Measurements from ENCODE around the gene NRP1.

NRP1 gene

DNA sequence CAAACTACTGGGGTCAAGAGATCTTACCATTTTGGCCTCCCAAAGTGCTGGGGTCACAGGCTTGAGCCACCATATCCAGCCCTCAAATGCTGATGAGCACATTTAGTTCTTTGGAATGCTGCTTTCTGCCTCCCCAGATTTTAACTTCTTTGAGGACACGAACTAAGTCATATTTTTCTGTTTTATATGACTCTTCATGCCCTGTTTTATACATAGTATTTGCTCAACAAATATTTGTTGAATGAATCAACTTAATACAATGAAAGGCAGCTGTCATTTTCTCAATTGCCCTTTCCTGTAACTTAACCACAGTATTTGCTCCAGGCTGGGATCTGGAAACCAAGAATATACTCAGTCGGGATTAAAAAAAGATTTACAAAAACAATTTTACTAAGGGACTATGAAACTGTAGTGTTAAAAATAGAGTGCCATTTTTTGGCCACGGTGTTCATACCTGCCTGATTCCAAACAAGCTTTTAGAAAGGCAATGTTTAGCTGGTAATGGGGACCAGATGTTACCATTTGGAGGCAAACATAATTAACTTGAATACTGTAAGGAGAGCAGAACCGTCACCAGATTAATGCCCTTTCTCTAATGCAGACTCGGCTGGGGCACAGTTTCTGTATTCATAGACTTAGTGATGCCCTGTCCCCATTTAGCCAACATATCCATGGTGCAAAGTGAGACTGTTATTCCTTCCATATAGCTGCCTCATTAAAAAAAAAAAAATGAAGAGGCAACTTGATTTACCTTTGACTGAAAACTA is 117.6 kb downstream of the NRP1 start:
- DNase-seq (ENCODE audit: low read depth in 1 of 2, low spot score in 1 of 2) = no peak

DNA sequence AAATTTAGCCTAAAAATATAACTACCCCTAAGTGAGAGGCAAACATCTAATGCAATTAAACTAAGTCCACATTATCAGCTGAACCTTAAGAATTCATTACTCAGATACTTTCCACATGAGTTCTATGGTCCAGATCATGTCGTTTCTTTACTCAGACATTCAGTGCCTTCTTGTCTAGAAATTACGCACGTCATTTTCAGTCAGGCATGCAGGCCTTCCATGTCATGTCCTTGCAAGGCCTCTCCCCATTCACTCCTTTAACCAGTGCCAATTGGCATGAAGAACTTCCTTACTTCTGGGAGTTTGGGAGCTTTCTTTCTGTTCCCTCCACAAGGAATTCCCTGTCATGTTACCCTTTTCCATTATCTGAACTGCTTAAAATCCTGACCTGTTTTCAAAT is 118.8 kb downstream of the NRP1 start:
- DNase-seq (ENCODE audit: low read depth in 1 of 2, low spot score in 1 of 2) = no peak

DNA sequence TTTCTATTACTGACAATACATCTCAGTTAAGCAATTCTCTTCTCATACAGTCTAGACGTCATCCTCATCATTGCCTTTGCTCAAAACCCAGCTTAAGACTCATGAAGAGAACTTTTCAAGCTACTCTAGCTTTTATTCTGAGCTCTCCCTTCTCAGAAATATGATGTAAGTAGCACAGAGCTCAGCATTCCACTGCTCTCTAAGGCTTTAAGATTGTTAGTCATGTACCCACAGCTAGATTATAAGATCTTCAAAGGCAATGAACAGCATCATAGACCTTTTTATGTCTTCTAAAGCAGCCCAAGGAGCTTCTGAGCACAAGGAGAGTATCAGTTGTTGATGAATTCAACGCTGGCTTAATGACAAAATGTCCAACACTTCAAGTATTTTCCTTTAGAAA is 119.3 kb downstream of the NRP1 start:
- DNase-seq (ENCODE audit: low read depth in 1 of 2, low spot score in 1 of 2) = no peak

DNA sequence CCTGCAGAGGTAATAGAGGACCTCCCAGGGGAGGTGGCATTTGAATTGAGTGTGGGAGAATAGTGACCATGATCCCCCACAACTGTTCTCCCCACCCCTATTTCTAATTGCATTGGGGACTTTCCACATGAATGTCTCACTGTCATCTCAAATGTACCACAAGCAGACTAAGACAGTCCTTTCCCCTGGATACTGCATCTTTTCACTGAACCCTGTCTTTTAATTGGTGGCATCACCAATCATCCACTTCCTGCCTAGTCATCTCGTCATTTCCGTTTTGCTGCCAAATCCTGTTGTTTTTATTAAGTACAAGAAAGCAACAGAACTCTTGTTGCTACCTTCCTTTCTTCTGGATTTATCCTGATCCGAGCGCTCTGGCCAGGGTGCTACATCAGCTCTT is 120.3 kb downstream of the NRP1 start:
- no peak for DNase-seq (ENCODE audit: low read depth in 1 of 2, low spot score in 1 of 2)

DNA sequence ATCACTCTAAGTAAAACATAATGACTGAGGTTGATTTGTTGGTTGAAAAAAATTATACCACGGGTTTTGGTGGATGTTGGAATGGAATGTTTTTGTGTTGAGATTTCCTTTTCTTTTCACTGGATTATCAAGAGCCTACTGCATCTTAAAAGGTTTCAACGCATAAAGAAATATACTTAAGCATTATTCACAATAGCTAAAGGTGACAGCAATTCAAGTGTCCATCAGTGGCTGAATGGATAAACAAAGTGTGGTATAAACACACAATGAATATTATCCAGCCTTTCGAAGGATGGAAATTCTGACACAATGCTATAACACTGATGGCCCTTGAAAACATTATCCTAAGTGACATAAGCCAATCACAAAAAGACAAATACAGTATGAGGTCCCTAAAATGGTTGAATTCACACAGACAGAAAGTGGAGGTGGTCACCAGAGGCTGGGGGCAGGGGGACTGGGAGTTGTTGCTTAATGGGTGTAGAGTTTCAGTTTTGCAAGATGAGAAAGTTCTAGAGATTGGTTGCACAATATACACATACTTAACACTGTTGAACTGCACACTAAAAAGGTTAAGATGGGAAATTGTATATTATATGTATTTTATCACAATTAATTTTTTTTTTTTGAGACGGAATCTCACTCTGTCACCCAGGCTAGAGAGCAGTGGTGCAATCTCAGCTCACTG is 122.3 kb downstream of the NRP1 start:
- DNase-seq (ENCODE audit: low read depth in 1 of 2, low spot score in 1 of 2) = no peak

DNA sequence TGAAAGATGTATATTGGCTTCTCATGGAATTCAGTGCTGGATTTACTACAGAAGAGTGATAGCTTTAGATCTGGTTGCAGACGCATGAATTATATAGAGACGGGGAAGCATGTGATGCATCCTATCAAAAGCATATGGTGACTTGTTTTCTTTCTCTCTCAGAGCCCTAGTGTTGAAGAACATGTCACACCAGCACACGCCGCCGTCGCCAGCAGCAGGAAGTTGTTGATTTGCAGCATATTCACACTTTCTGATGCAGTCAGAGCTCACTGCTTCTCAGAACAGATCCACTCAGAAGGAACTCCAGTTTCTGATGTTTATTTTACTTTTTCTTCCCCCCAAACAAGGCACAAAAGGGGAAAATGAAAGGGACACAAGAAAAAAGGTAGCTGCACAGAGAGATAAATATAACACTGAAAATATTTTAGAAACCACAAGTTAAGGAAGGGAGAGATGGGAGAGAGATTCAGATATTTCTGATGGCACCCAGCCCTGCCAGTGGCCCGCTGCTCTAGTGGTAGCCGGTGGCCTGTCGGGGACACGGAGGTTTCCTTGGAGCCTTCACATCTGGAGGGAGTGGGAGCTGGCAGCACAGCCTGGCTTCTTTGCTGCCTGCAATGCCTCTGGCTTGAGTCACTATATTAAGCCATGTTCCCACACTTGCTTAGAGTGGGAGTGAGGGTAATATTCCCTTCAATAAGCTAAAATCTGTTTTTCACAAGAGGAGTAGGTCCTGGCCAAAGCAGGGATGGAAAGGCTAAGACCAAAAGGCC is 123.2 kb downstream of the NRP1 start:
- no peak for DNase-seq (ENCODE audit: low read depth in 1 of 2, low spot score in 1 of 2)

DNA sequence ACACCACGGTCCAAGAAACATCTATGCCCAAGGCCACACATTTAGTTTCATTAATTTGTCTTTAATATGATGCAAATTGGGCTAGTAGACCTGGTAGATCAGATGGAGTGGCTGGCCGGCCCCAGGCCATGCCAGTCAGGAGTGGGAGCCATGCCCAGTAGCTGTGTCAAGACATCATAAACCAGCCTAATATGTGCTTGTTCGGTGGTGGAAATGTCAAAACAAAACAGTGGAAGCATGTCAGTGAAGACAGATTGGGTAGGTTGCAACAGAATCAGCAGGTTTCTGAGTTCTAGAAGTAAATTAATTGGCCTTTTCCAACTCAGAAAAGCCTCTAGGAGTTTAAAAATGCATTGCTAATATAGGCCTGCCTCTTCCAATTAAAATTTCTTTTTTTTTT is 124.7 kb downstream of the NRP1 start:
- no peak for DNase-seq (ENCODE audit: low read depth in 1 of 2, low spot score in 1 of 2)

DNA sequence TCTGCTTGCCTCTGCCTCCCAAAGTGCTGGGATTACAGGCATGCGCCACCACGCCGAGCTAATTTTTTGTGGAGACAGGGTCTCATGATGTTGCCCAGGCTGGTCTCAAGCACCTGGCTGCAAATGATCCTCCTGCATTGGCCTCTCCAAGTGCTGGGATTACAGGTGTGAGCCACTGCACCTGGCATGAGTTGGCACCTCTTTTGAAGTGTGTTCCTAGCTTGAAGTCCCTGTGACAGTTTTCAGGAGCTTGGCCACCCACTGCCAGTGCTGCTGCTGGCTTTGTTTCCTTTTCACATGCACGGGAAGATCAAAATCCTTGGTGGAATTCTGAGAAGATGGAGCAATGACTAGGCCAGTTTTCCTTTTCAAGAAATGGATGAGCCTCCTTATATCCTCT is 126.3 kb downstream of the NRP1 start:
- no peak for DNase-seq (ENCODE audit: low read depth in 1 of 2, low spot score in 1 of 2)

DNA sequence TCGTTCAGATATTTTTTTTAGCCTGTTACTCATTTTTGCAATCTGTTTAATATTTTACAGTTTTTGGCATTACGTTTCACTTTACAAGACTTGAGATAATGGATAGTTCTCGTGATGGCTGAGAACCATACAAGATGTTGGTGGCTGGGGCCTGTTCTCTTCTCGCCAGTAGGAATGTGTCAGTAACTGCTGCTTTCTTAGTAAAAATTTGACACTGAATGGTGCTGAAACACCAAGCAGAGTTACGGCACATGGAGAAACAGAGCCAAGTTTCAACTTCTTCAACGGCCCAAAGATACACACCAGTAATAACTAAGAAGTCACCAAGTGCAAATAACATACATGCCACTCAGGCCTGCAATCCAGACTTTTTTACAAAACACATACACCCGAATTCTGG is 130.4 kb downstream of the NRP1 start:
- DNase-seq (ENCODE audit: low read depth in 1 of 2, low spot score in 1 of 2) = no peak

DNA sequence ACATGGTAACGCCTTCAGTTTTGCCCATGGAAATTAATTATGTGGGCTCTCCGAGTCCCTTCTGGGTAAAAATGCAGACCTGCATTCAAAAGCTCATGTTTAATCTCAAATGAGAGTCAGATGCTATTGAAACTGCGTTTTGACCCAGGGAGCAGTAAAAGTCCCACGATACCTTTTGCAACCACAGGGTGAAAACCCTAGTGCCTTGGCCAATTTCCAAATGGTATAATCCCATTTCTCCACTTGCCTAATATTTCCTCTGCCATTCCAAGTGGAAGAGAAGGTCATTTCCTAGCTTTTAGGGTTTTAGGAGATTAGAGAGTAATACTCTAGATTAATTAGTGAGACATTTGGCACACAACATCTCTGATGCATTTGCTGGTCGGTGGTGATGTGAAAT is 132.5 kb downstream of the NRP1 start:
- no peak for DNase-seq (ENCODE audit: low read depth in 1 of 2, low spot score in 1 of 2)

DNA sequence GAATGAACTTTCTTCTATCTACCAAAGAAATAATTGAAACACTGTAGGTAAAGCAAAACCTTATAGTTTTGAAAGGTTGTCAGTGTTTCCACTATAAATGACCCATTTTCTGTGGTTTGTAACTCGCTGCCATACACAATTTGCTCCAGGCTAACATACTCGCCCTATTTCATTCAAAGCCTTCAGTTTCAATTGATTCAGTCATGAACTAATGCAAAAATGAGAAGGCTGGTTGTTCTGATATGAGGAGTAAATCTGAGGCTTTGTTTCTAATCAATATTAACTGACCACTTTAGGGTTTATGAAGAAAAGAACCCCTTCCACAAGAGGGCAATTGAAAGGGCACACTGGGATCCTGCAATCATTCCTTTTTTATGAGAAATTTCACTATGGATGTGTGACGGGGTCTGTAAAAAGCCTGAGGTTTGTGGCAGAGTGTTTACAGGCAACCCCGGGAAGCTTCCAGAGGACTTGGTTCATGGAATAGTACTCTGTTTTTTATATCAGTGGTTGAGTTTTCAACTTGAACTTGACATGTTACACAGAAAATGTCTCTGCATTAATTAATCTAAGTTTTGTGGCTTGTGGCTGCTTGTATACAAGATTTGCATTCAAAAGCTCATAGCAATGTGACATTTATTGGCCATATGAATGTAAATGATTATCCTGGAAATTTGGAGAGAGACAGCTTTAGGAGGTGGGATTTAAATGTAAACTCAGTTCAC is 133.2 kb downstream of the NRP1 start:
- DNase-seq (ENCODE audit: low read depth in 1 of 2, low spot score in 1 of 2) = no peak

DNA sequence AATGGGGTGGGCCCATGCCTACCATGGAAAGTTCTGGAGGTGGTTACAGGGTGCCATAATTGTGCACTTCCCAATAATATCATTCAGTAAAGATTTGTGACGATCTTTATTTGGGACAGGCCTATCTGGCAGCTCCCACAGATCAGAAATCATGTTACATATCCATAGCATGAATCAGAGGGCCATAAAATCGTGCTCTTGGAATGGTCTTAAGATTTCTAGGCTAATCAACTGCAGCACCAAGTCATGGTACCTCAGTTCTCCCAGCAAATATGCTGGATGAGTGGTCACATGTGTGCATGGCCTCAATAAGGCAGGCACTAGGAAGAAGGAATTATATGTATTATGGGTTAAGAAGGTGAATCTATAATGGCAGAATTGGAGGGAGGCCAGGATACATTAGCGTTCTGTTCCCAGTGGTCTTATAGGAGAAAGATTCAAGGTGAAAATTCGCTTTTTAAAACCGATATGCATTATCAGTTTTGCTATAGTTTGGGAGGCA is 134.7 kb downstream of the NRP1 start:
- no peak for DNase-seq (ENCODE audit: low read depth in 1 of 2, low spot score in 1 of 2)

DNA sequence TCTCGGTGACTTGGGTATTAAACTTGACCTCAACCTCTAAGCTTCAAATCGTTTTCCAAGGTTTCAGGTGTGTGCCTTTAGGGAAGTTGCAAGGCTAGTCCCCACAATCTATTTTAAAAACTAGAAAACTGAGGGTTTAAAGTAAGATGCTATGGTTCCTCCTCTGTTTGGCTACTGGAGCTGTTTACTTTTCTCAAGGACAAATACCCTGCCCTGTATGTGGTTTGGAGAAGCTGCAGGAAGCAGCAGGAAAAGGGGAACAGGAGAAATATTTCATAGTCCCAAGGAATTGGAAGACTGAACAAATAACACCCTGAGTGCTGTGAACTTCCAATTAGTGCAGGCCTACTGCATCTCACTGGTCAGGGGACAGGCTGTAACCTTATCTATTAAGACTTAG is 135.9 kb downstream of the NRP1 start:
- DNase-seq (ENCODE audit: low read depth in 1 of 2, low spot score in 1 of 2) = no peak

DNA sequence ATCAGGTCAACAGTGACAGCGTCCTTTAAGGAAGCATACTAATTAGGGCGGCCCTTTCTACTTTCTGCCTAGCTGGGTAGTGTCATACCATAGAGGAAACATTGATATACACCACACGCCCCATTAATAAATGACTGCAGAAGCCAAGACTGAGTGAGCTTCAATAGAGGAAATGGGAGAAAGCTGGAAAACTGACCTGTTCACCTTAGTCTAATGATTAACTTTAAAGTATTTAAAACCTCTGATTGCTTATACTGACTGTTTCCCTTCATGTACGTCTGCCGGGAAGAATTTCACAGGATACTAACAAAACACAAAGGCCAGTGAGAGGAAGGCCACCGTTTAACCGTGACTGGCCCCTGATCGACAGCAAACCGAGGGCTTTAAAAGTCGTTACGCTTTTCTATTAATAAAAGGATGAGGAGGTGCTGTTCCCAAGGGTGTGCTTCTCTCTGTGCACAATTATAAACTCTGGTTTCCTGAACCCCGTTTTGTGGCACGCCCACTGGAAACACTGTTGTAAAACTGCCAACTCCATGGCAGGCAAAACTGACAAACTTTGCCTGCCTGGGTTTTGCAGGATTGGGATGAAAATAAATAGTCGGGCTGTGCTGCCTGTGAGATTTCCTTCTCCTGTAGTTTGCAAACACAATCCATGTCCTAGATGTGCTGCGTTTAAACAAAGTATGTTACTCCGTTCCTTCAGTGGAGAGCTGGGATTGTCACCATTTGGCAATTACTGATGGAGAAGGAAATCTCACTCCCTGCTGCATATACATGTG is 137.6 kb downstream of the NRP1 start:
- no peak for DNase-seq (ENCODE audit: low read depth in 1 of 2, low spot score in 1 of 2)

DNA sequence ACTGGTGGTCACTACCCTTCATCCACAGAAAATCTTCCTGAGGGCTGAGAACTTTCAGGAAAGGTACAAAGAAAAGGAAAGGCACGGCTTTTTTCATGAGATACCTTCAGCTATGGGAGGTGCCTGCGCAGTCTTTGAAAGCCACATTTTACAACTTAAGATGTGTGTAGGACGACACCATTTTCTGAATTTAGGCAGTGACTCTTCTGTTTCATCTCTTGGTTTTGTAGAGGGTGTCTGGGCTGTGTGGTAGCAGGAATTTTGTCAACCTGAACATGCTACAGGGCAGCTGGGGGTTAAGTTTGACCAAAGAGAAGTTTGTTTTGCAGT is 138.1 kb downstream of the NRP1 start:
- DNase-seq (ENCODE audit: low read depth in 1 of 2, low spot score in 1 of 2) = no peak

DNA sequence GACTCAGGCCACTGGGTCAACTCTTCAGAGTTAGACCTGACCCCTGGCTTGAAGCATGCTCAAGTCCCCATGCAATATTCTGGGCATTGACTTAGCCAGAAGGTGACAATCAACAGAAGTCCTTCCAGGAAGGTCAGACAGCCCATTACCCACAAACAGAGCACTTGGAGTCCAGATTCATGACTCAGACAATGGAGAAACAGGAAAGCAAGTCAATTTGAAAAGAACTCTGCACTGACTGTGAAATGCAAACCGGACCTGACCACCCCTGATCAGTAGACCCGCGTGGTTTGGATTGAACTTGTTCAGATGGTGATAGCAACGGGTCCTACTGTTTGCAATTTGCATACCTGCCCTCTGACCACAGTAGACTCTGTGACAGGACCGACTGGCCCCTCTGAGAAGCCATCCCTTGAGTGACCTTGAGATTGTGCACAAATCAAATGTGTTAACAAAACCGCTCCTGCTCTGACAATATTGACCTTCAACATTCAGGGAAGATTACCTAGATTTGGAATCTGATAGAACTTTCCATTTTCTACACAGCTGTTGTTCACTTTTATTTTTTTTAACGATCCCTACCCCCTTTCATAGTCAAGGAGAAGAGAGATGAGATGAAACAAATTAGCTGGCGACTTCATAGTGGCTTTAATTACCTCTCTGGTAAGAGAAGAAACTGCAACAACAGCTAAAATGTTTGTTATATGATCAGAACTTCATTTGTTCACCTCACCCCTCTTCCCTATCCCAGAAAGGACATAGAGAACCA is 138.7 kb downstream of the NRP1 start:
- DNase-seq (ENCODE audit: low read depth in 1 of 2, low spot score in 1 of 2) = no peak

DNA sequence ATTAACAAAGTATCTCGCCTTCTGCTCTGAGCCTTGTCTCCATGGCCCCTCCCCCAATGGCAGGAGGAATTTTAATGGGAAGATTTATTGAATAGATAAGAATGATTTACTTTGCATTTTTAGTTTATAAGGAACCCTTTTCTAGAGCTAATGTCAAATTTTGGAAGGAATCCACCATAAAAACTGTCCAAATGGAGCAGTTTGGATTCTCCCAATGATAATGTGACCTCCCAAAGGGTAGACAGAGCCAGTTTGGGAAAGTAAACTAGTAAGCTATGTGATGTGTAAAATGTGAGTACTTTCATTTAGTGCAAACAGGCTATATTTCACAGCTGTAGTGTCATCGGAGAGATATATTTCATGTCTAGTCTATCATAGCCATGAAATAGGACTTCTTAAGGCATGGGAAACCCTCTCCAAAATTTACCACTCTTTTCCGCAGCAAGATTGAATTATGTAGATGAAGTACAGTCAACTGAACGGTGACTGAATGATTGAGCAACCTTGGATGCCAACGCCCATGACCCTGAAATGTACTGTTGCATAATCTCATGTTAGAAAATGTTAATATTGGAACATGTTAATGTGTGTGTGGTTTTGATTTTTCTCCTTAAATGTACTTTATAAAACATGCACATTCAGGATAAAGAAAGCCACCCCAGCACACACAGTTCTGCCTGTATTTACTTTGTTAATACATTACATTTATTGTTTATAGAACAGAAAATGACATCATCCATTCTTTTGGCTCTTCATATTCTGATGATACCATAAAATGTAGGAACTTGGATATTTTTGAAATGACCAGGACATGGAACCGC is 140.6 kb downstream of the NRP1 start:
- no peak for DNase-seq (ENCODE audit: low read depth in 1 of 2, low spot score in 1 of 2)

DNA sequence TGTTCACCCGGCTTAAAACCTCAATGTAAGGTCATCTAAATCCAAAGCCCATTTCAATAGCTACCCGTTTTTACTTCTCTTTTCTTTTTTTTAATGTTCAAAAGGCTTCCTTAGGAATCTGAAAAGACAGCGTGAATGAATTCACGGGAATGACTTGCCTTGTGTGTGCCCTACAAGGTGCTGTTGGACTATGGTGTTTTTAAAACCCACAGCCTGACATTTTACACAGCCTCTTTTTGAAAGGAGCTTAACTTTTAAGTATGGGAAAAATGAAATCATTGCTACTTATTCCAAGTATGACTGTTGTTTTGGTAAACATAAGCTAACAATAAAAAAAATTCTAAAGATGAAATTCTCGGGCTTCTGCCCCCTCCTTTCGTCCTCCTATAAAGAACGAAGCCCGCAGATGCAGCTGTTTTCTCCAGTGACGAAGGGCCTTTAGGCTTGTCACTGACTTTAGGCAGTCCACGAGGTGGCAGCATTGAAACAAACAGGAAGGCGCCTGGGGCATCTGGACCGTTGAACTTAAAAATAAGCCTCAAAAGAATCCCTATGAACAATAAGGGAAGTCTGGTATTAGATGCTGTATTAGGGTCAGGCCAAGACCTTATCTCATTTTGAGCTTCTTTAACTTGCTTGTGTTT is 141.3 kb downstream of the NRP1 start:
- peak; percentile 52 to 57 for DNase-seq (ENCODE audit: low read depth in 1 of 2, low spot score in 1 of 2)

DNA sequence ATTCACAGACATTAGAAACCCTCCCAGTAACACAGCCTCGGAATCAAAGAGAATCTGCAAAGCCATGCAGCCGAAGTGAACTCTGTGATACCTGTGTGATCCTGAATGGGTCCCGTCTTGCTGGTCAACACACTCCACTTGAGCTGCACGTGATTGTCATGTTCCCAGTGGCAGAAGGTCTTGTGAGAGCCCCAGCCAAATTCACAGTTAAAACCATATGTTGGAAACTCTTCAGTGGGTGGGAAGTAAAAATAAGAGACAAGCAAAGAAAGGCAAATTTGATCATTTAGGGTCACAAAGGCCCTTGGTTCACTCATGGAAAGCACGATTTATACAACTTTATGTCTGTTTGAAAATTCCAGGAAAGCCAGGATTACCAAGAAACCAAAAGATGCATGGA is 142.3 kb downstream of the NRP1 start:
- no peak for DNase-seq (ENCODE audit: low read depth in 1 of 2, low spot score in 1 of 2)
